Caco-2 (cell line): ENCODE measurements around the gene HOXC9. TPM values are rescaled to one million over a fixed set of nuclear protein-coding genes. Genes with fewer than 3 reads are reported as not detected.
A peak's percentile ranks its signal among the peaks of the same experiment; 100 is the strongest.

Experiments
- BruUV-seq: library from RNA; stranded (reverse); fragments of 400-500 nt; replicated peaks from 2 replicates; lab custom pipeline; 2021; lab: Mats Ljungman, UMichigan
- CTCF ChIA-PET: fragments of 300-600 bp; sonication (Branson Sonifier 250); formaldehyde crosslinking; loops from one replicate; lab custom pipeline; 2022; ENCODE audit warnings: antibody characterized with exemption; lab: Charles Lee
- POLR2A ChIA-PET: fragments of 300-600 bp; sonication (Branson Sonifier 250); formaldehyde crosslinking; loops from one replicate; lab custom pipeline; 2022; ENCODE audit warnings: antibody characterized with exemption; lab: Charles Lee
- DNase-seq, 2 experiments: peaks; one replicate each; pipeline versions ENCODE4 v3.0.0 to v3.0.0-alpha.2; 2020 to 2022
- H3K27me3 ChIP-seq: replicated peaks from 2 replicates; pipeline ENCODE4 v1.6.0; 2011; ENCODE audit warnings: low read length; ENCODE audit not compliant: control insufficient read depth, insufficient read depth
- H3K36me3 ChIP-seq: 2 replicates; pipeline ENCODE4 v1.5.1; 2011; ENCODE audit warnings: low read length; ENCODE audit not compliant: control insufficient read depth, insufficient read depth
- H3K4me1 ChIP-seq: fragments of 250-450 bp; sonication (Bioruptor Pico); 2 replicates; pipeline ENCODE4 v1.5.1; 2020; ENCODE audit warnings: mild to moderate bottlenecking
- H3K4me3 ChIP-seq: 2 replicates; pipeline ENCODE4 v1.5.1; 2011; ENCODE audit warnings: low read depth, mild to moderate bottlenecking, control low read depth, low read length
- H3K9me3 ChIP-seq: fragments of 250-450 bp; sonication (Bioruptor Pico); 2 replicates; pipeline ENCODE4 v1.5.1; 2020; ENCODE audit warnings: mild to moderate bottlenecking, moderate library complexity
- H3K27ac Mint-ChIP-seq: one replicate; pipeline ENCODE4 v1.8.0; 2022; ENCODE audit warnings: mixed read lengths; ENCODE audit not compliant: unreplicated experiment
- H3K27me3 Mint-ChIP-seq: one replicate; pipeline ENCODE4 v1.8.0; 2022; ENCODE audit warnings: mixed read lengths; ENCODE audit not compliant: insufficient read depth, unreplicated experiment
- H3K36me3 Mint-ChIP-seq: one replicate; pipeline ENCODE4 v1.8.0; 2022; ENCODE audit warnings: mild to moderate bottlenecking, mixed read lengths; ENCODE audit not compliant: insufficient read depth, unreplicated experiment
- H3K4me1 Mint-ChIP-seq: one replicate; pipeline ENCODE4 v1.8.0; 2022; ENCODE audit warnings: low read depth, mixed read lengths; ENCODE audit not compliant: unreplicated experiment
- H3K4me3 Mint-ChIP-seq: one replicate; pipeline ENCODE4 v1.8.0; 2022; ENCODE audit warnings: mild to moderate bottlenecking, moderate library complexity, mixed read lengths; ENCODE audit not compliant: unreplicated experiment
- H3K9me3 Mint-ChIP-seq: one replicate; pipeline ENCODE4 v1.8.0; 2022; ENCODE audit warnings: mixed read lengths; ENCODE audit not compliant: unreplicated experiment
- CTCF ChIP-seq, 2 experiments: fragments of 200-600 bp in 1 of 2; IDR thresholded peaks; 1 replicate in 1 of 2; 2 replicates in 1 of 2; pipeline versions ENCODE4 v1.5.1 to v1.8.0; 2011 to 2022; ENCODE audit warnings: antibody characterized with exemption in 1 of 2, control low read depth in 1 of 2, inconsistent platforms in 1 of 2, low read depth in 1 of 2, low read length in 1 of 2, mild to moderate bottlenecking in 1 of 2, moderate library complexity in 1 of 2; ENCODE audit not compliant: insufficient read depth in 1 of 2, severe bottlenecking in 1 of 2, unreplicated experiment in 1 of 2
- intact Hi-C: fragments of 100-400 bp; cut with micrococcal nuclease; formaldehyde crosslinking; loops from one replicate; pipeline ENCODE4 v1.10.0; 2022; ENCODE audit not compliant: unreplicated experiment
- total RNA-seq: library from RNA; stranded (reverse); gene quantifications from 2 replicates; pipeline ENCODE4 v1.2.3, GENCODE V29; 2022

Gene HOXC9
- total RNA-seq, 1 experiment from 2014 or later: 2.9 TPM

- Mint-ChIP-seq H3K27ac (peak overlapping the region; percentile 73), H3K4me1 (peaks cover 20% of the 10 kb centered on the region), H3K9me3 (no peaks in the 10 kb centered on the region), H3K4me3 (peak overlapping the region; percentile 83), H3K36me3 (no peaks in the 10 kb centered on the region), H3K27me3 (no peaks in the 10 kb centered on the region)
- TF ChIP-seq CTCF (IDR thresholded peaks at IDR 0.05; ENCODE audit: insufficient read depth in 1 of 2, low read depth in 1 of 2, low read length in 1 of 2, severe bottlenecking in 1 of 2, unreplicated experiment in 1 of 2): no peak
- Histone ChIP-seq H3K4me1 (peaks cover 30% of the 10 kb centered on the region), H3K9me3 (no peaks in the 10 kb centered on the region), H3K27me3 (no peaks in the 10 kb centered on the region), H3K36me3 (no peaks in the 10 kb centered on the region), H3K4me3 (no peak overlapping the region)
- POLR2A ChIA-PET: no interaction called here
- intact Hi-C loops: loop anchor here (5.0 kb wide), 1 partner anchor 42 kb away; no protein-coding TSS in a partner anchor
- BruUV-seq: TSS peak; percentile 34
- no peak for DNase-seq
- CTCF ChIA-PET: no interaction called here
These were observed 24.3 kb upstream of the HOXC9 start for GRCh38 chr12:53975479-53976152.

DNA sequence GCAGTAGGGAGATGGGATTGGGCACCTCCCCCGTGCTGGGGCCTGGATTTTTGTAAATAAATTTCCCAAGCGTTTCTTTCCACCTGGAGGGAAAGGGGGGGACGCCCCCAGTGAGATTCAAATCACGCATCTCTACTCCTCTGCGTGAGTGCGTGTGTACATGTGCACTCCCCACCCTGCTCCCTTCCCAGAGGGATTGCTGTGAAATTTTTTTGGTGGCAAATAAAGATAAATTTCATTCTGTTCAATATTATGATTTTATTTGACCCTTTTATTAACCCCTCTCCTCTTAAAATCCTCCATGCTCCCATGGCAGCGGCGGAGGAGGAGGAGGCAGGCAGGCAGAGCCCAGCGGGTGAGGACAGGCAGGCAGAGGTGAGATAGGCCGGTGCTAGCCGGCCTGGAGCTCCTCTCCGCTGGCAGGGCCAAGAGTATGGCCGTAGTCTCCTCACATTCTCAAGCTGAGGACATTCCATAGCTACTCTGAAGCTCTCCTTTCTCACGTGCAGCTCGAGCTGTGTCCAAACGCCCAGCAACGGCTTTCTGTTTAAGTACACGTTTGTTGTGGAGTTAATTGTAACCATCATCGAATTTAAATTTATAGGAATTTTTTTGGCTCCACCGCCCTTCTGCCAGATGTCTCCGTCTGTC lies 23.7 kb upstream of the HOXC9 start:
- H3K27me3 ChIP-seq: no peaks in the 10 kb centered on the region
- intact Hi-C loops: loop anchor here (5.0 kb wide), 1 partner anchor 41 kb away; no protein-coding TSS in a partner anchor

More for the DNA sequence above, 23.7 kb upstream of the HOXC9 start:
- H3K27ac Mint-ChIP-seq: no peak overlapping the region
- peak overlapping the region; percentile 83 for H3K4me3 Mint-ChIP-seq
- peaks cover 23% of the 10 kb centered on the region for H3K4me1 Mint-ChIP-seq
- H3K36me3 ChIP-seq: no peaks in the 10 kb centered on the region
- H3K9me3 ChIP-seq: no peaks in the 10 kb centered on the region
- no peaks in the 10 kb centered on the region for H3K9me3 Mint-ChIP-seq
- H3K4me3 ChIP-seq: no peak overlapping the region
- no peaks in the 10 kb centered on the region for H3K36me3 Mint-ChIP-seq
- TF ChIP-seq CTCF (IDR thresholded peaks at IDR 0.05; ENCODE audit: insufficient read depth in 1 of 2, low read depth in 1 of 2, low read length in 1 of 2, severe bottlenecking in 1 of 2, unreplicated experiment in 1 of 2): no peak
- H3K27me3 Mint-ChIP-seq: no peaks in the 10 kb centered on the region
- BruUV-seq: no TSS peak
- ChIA-PET POLR2A (no interaction called here), CTCF (no interaction called here)
- DNase-seq: no peak
- peaks cover 30% of the 10 kb centered on the region for H3K4me1 ChIP-seq
